K562 (cell line): Measurements from ENCODE around the gene ASB10. TPM values are rescaled to one million over a fixed set of nuclear protein-coding genes. Genes with fewer than 3 reads are reported as not detected.

Experiments used
- ARID1B ChIP-seq: fragments of 450-650 bp; IDR thresholded peaks from 2 replicates; pipeline ENCODE4 v1.6.1; 2016; ENCODE audit warnings: antibody characterized with exemption, mild to moderate bottlenecking, inconsistent platforms
- EP400 ChIP-seq: fragments of 450-650 bp; IDR thresholded peaks from 2 replicates; pipeline ENCODE4 v1.6.1; 2017; ENCODE audit warnings: antibody characterized with exemption, mild to moderate bottlenecking, moderate library complexity
- HEY1 ChIP-seq: fragments of 250-450 bp; sonication (Bioruptor Pico); IDR thresholded peaks from 2 replicates; pipeline ENCODE4 v1.5.0; 2020; ENCODE audit warnings: mild to moderate bottlenecking, moderate library complexity, borderline replicate concordance
- HNRNPK ChIP-seq: fragments of 200-400 bp; formaldehyde crosslinking; IDR thresholded peaks from one replicate; pipeline ENCODE4 v1.6.1; 2018; ENCODE audit warnings: mild to moderate bottlenecking, low read depth, low read length; ENCODE audit not compliant: poor library complexity, severe bottlenecking
- NRF1 ChIP-seq, 2 experiments: fragments of 450-650 bp; IDR thresholded peaks in 1 of 2; conservative IDR thresholded peaks in 1 of 2; 2 replicates each; pipeline ENCODE4 v1.6.1; 2014; ENCODE audit warnings: mild to moderate bottlenecking in 2 of 2
- PHB2 ChIP-seq: fragments of 450-650 bp; IDR thresholded peaks from 2 replicates; pipeline ENCODE4 v1.6.1; 2017; ENCODE audit warnings: low read depth
- REST ChIP-seq, 2 experiments: fragments of 450-650 bp; formaldehyde crosslinking in 1 of 2; IDR thresholded peaks; 2 replicates each; pipeline versions ENCODE4 v1.4.0 to v1.6.1; 2014 to 2020; ENCODE audit warnings: mild to moderate bottlenecking in 2 of 2, borderline replicate concordance in 1 of 2, low read depth in 1 of 2
- USF1 ChIP-seq: sonication (generic); formaldehyde crosslinking; IDR thresholded peaks from 2 replicates; pipeline ENCODE4 v1.9.0; 2022; ENCODE audit warnings: mild to moderate bottlenecking, missing genetic modification reagents
- XRCC3 ChIP-seq: fragments of 450-650 bp; IDR thresholded peaks from 2 replicates; pipeline ENCODE4 v1.6.1; 2017; ENCODE audit warnings: mild to moderate bottlenecking, moderate library complexity
- ZMIZ1 ChIP-seq, 2 experiments: fragments of 150-350 bp in 1 of 2; IDR thresholded peaks; 2 replicates each; pipeline ENCODE4 v1.6.1; 2012 to 2016; ENCODE audit warnings: low read depth in 2 of 2, low read length in 2 of 2, mild to moderate bottlenecking in 1 of 2, moderate library complexity in 1 of 2
- ZNF217 ChIP-seq: sonication (generic); formaldehyde crosslinking; IDR thresholded peaks from 2 replicates; pipeline ENCODE4 v1.8.0; 2022; ENCODE audit warnings: mild to moderate bottlenecking, missing genetic modification reagents
- ZNF408 ChIP-seq: fragments of 250-450 bp; sonication (Bioruptor Pico); IDR thresholded peaks from 2 replicates; pipeline ENCODE4 v1.4.0; 2020; ENCODE audit warnings: low read depth, mild to moderate bottlenecking, moderate library complexity
- ZSCAN29 ChIP-seq: fragments of 450-650 bp; IDR thresholded peaks from 2 replicates; pipeline ENCODE4 v1.6.1; 2017
- polyA plus RNA-seq, 8 experiments: library from polyadenylated mRNA; depleted of rRNA in 4 of 8; stranded (reverse) in 5 of 8; unstranded in 3 of 8; fragments of >200 nt; fragmentation: Nextera tagmentation in 2 of 8; fragmentation: Illumina TruSeq in 1 of 8; extraction: Ambion mirVana in 2 of 8; extraction: Trizol in 1 of 8; gene quantifications; 2 replicates each; pipeline versions ENCODE4 v1.2.1 to v1.2.3, GENCODE V29; 2011 to 2014; ENCODE audit warnings: inconsistent platforms in 1 of 8, missing spikeins in 1 of 8
- total RNA-seq, 7 experiments: library from RNA; depleted of rRNA in 6 of 7; stranded (reverse); fragments of >200 nt in 6 of 7; fragmentation: Illumina TruSeq in 2 of 7; extraction: Trizol in 2 of 7; gene quantifications; 2 replicates each; pipeline versions ENCODE4 v1.2.1 to v1.2.3, GENCODE V29; 2011 to 2021; ENCODE audit warnings: low replicate concordance in 1 of 7

ASB10 gene
- total and polyA plus RNA-seq, 9 of the 15 experiments (the other 6 are each of a cell fraction or from before 2014, with no cell fraction given), result not detected

- TF ChIP-seq HNRNPK, result no peak
- peak; percentile 41; the same call in 1 of the 2 replicates for TF ChIP-seq USF1 (CRISPR knock-in tag)
- no peak for TF ChIP-seq XRCC3
- peak; percentile 69 to 78 for TF ChIP-seq NRF1 (conservative IDR thresholded peaks at IDR 0.05 in 1 of 2, IDR thresholded peaks at IDR 0.05 in 1 of 2)
- TF ChIP-seq HEY1 (CRISPR knock-in tag), result no peak
- peak; percentile 90 for TF ChIP-seq EP400
- TF ChIP-seq ZSCAN29, result no peak
- no peak for TF ChIP-seq ZMIZ1 (IDR thresholded peaks at IDR 0.05; ENCODE audit: low read depth in 2 of 2, low read length in 2 of 2)
- TF ChIP-seq PHB2, result no peak
- no peak for TF ChIP-seq ZNF217
- TF ChIP-seq ZNF408 (CRISPR knock-in tag), result no peak
- TF ChIP-seq REST (IDR thresholded peaks at IDR 0.05; ENCODE audit: borderline replicate concordance), result no peak
- no peak; the same call in 1 of the 2 replicates for TF ChIP-seq REST (CRISPR knock-in tag; IDR thresholded peaks at IDR 0.05; ENCODE audit: low read depth)
- peak; percentile 55 for TF ChIP-seq ARID1B
Observed at GRCh38 chr7:151232091-151232916, 45.3 kb upstream of the ASB10 start, which contains the start of gene CHPF2 (continued).
